ENCODE measurements around the gene PYROXD2. TPM values are rescaled to one million over a fixed set of nuclear protein-coding genes. Genes with fewer than 3 reads are reported as not detected.
A peak's percentile ranks its signal among the peaks of the same experiment; 100 is the strongest.

The PYROXD2 gene
- total and polyA plus RNA-seq, 7 donors: 0.60 to 11.9 (median 8.0) TPM

DNA sequence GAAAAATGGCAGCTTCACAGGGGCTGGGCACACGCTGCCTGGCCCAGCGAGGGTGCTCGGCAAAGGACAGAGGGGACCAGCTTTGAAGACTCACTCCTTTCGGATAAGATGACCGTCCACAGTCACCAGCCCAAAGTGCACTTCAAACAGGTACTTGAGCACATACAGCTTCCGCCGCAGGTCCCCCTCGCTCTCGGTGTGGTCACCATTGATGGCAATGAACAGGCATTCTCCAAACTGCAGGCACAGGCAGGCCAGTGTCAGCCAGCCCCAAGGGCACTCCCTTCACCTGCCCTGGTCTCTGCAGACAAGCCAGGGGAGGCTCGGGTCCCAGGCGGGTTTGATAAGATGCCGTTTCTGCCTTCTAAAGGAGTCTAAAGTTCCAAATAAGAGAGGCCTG, 20.2 kb upstream of the PYROXD2 start:
- WGBS, 2 donors: 97 to 98% methylated on average over 12 of the region's 12 CpGs
- no peak for DNase-seq
- intact Hi-C loops (cut with DNase I): no loop called here
- H3K36me3 ChIP-seq: peaks cover 24 to 77% (median 56%) of the 10 kb centered on the region in 4 donors
- no peak overlapping the region for H3K4me3 ChIP-seq
- no peaks in the 10 kb centered on the region for H3K27me3 ChIP-seq
- peaks cover 0 to 2% (median 0%) of the 10 kb centered on the region in 4 donors for H3K9me3 ChIP-seq
- H3K4me1 ChIP-seq: no peaks in the 10 kb centered on the region
- TF ChIP-seq EP300 (IDR thresholded peaks at IDR 0.05) (no peak), CTCF (IDR thresholded peaks at IDR 0.05) (no peak), POLR2AphosphoS5 (IDR thresholded peaks at IDR 0.05) (no peak)
- H3K27ac ChIP-seq: no peak overlapping the region

DNA sequence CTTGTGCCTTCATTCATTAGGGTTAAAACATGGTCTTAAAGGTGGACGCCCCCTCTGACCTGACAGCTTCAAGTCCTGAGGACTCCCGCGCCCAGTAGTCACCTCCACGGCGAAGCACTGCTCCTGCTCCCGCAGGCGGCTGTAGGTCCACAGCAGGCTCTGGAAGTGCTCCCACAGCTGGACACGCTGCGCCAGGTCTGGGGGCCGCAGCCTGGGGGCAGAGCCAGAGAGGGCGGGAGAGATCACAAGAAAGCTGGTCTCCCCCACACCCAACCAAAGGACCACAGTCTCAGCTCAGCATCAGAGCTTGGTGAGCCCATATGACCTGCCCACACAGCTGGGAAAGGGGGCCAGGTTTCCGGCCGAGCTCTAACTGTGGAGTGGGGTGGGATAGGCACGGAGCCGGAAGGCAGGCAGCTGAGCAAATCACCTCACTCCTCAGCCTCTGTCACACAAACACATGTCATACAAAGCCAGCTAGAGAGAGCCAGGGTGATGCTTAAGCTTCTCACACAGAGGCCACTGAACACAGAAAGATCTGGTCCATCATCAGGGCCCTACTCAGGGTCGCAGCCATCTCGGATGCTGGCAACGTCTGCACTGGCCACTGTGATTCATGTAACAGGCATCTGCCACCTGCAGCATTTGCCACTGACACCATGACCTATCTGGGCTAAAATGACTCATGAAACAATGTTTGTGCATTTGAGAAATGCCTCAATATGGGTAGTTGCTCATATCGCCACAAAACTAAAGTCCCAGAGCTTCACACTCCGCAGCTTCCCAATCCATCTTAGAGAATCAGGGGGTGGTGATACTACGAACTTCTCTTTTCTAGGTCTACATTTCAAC, 19.1 kb upstream of the PYROXD2 start:
- intact Hi-C loops (cut with DNase I): no loop called here

GRCh38 chr10:98433371-98433770, 18.4 kb upstream of the PYROXD2 start:
- intact Hi-C loops (cut with DNase I): no loop called here
- Histone ChIP-seq H3K36me3 (peaks cover 33 to 77% (median 63%) of the 10 kb centered on the region in 4 donors), H3K4me3 (no peak overlapping the region), H3K27ac (no peak overlapping the region), H3K4me1 (no peaks in the 10 kb centered on the region), H3K9me3 (peaks cover 0 to 2% (median 0%) of the 10 kb centered on the region in 4 donors), H3K27me3 (no peaks in the 10 kb centered on the region)
- DNase-seq: no peak
- TF ChIP-seq POLR2AphosphoS5 (IDR thresholded peaks at IDR 0.05): no peak
- TF ChIP-seq EP300 (IDR thresholded peaks at IDR 0.05): no peak
- TF ChIP-seq POLR2A (IDR thresholded peaks at IDR 0.05): no peak
- no peak for TF ChIP-seq CTCF (IDR thresholded peaks at IDR 0.05)
- 96 to 100% methylated on average over 1 of the region's 1 CpG for WGBS, 2 donors

More for the DNA sequence above, 19.1 kb upstream of the PYROXD2 start:
- 97 to 98% methylated on average over 21 of the region's 21 CpGs for WGBS, 2 donors
- Histone ChIP-seq H3K27me3 (no peaks in the 10 kb centered on the region), H3K9me3 (peaks cover 0 to 2% (median 0%) of the 10 kb centered on the region in 4 donors), H3K4me3 (no peak overlapping the region), H3K36me3 (peaks cover 33 to 77% (median 64%) of the 10 kb centered on the region in 4 donors), H3K27ac (no peak overlapping the region), H3K4me1 (no peaks in the 10 kb centered on the region)
- DNase-seq: peak; percentile 54
- no peak for TF ChIP-seq POLR2A (IDR thresholded peaks at IDR 0.05)
- TF ChIP-seq POLR2AphosphoS5 (IDR thresholded peaks at IDR 0.05): no peak
- TF ChIP-seq CTCF (IDR thresholded peaks at IDR 0.05): no peak
- no peak for TF ChIP-seq EP300 (IDR thresholded peaks at IDR 0.05)

DNA sequence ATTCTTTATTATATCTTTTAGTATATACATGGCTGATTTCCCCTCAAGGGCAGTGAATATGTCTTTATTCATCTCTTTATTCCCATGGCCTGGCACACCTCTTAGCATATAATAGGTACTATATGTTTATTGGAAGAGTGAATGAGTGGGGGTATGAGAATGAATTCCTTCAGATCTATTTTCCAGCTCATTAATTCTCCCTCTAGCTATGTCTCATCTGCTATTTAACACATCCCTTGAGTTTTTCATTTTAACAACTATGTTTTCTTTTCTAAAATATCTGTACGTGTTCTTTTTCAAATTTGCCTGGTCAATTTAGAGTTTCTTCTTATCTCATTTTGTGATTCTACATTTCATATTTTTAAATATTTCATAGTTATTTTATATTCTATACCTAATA, 17.3 kb upstream of the PYROXD2 start:
- H3K27me3 ChIP-seq: no peaks in the 10 kb centered on the region
- intact Hi-C loops (cut with DNase I): no loop called here
- peaks cover 33 to 86% (median 66%) of the 10 kb centered on the region in 4 donors for H3K36me3 ChIP-seq
- H3K27ac ChIP-seq: no peak overlapping the region
- H3K9me3 ChIP-seq: peaks cover 0 to 2% (median 0%) of the 10 kb centered on the region in 4 donors
- WGBS, 2 donors: 52 to 98% methylated on average over 1 of the region's 1 CpG
- TF ChIP-seq POLR2AphosphoS5 (IDR thresholded peaks at IDR 0.05) (no peak), POLR2A (IDR thresholded peaks at IDR 0.05) (no peak), EP300 (IDR thresholded peaks at IDR 0.05) (no peak), CTCF (IDR thresholded peaks at IDR 0.05) (no peak)
- no peak overlapping the region for H3K4me3 ChIP-seq
- DNase-seq: no peak
- no peaks in the 10 kb centered on the region for H3K4me1 ChIP-seq
